GM12873 (cell line): ENCODE data around the gene SREBF1.

Source experiments
- CTCF ChIP-seq: IDR thresholded peaks from 2 replicates; pipeline ENCODE4 v1.5.1; 2012; ENCODE audit warnings: low read depth, mild to moderate bottlenecking, moderate library complexity, low read length, control low read depth; ENCODE audit not compliant: insufficient read depth; ENCODE audit errors: missing control alignments

The SREBF1 gene

GRCh38 chr17:17837966-17838962 is 1.5 kb upstream of the SREBF1 start:
- no peak for TF ChIP-seq CTCF

GRCh38 chr17:17837380-17837821 is 615 bp upstream of the SREBF1 start:
- no peak for TF ChIP-seq CTCF

GRCh38 chr17:17836250-17836817 is 452 bp downstream of the SREBF1 start:
- no peak for TF ChIP-seq CTCF

- no peak for TF ChIP-seq CTCF
These were observed 1.2 kb downstream of the SREBF1 start for GRCh38 chr17:17835415-17836249.

GRCh38 chr17:17834974-17835373 is 1.8 kb downstream of the SREBF1 start:
- TF ChIP-seq CTCF = no peak

GRCh38 chr17:17833658-17834357 is 3.0 kb downstream of the SREBF1 start:
- TF ChIP-seq CTCF = no peak
